Stimulated activated CD4-positive, alpha-beta T cell treated with anti-CD3 and anti-CD28 coated beads, Interleukin-2, amount 100 ng/mL, for 4 hours (primary cell): ENCODE measurements around the gene AMMECR1.
"Not testable (repeated sequence)": the region's sequence is repeated elsewhere in the genome, so short reads cannot be mapped to it uniquely, and the experiment has no call there.

ENCODE experiments used
- DNase-seq: peaks from one replicate; pipeline ENCODE4 v3.0.0-alpha.2; 2020; ENCODE audit warnings: low read depth

Gene AMMECR1

GRCh38 chrX:110257889-110258288 is 60.0 kb downstream of the AMMECR1 start:
- DNase-seq: no peak

- no peak for DNase-seq
Observed at GRCh38 chrX:110252711-110253110, 65.2 kb downstream of the AMMECR1 start.

GRCh38 chrX:110251961-110252360 is 65.9 kb downstream of the AMMECR1 start:
- DNase-seq: no peak

- no peak for DNase-seq
Observed at GRCh38 chrX:110251526-110251925, 66.4 kb downstream of the AMMECR1 start.

- DNase-seq: no peak
Observed at GRCh38 chrX:110250847-110251246, 67.0 kb downstream of the AMMECR1 start.

GRCh38 chrX:110248578-110248977 is 69.3 kb downstream of the AMMECR1 start:
- no peak for DNase-seq

GRCh38 chrX:110245011-110245410 is 72.9 kb downstream of the AMMECR1 start:
- no peak for DNase-seq

- DNase-seq: no peak
Observed at GRCh38 chrX:110242371-110242770, 75.5 kb downstream of the AMMECR1 start.

- no peak for DNase-seq
Observed at GRCh38 chrX:110241816-110242215, 76.1 kb downstream of the AMMECR1 start.

- not testable (repeated sequence) for DNase-seq
Observed at GRCh38 chrX:110238259-110238658, 79.6 kb downstream of the AMMECR1 start.

- not testable (repeated sequence) for DNase-seq
Observed at GRCh38 chrX:110231485-110231884, 86.4 kb downstream of the AMMECR1 start.

- peak; percentile 69 for DNase-seq
Observed at GRCh38 chrX:110229497-110230111, 88.3 kb downstream of the AMMECR1 start.

GRCh38 chrX:110228453-110228852 is 89.4 kb downstream of the AMMECR1 start:
- DNase-seq: no peak

GRCh38 chrX:110226931-110227330 is 91.0 kb downstream of the AMMECR1 start:
- DNase-seq: no peak

GRCh38 chrX:110224926-110225617 is 92.8 kb downstream of the AMMECR1 start:
- no peak for DNase-seq

- DNase-seq: no peak
Observed at GRCh38 chrX:110222497-110223257, 95.2 kb downstream of the AMMECR1 start.

- DNase-seq: no peak
Observed at GRCh38 chrX:110219920-110220319, 98.0 kb downstream of the AMMECR1 start.

GRCh38 chrX:110218591-110218990 is 99.3 kb downstream of the AMMECR1 start:
- DNase-seq: no peak

- DNase-seq: no peak
Observed at GRCh38 chrX:110216027-110216426, 101.9 kb downstream of the AMMECR1 start.

- DNase-seq: no peak
Observed at GRCh38 chrX:110215411-110215810, 102.5 kb downstream of the AMMECR1 start.

- no peak for DNase-seq
Observed at GRCh38 chrX:110214684-110215083, 103.2 kb downstream of the AMMECR1 start.

- no peak for DNase-seq
Observed at GRCh38 chrX:110213183-110213582, 104.7 kb downstream of the AMMECR1 start.

- DNase-seq: no peak
Observed at GRCh38 chrX:110212299-110212698, 105.6 kb downstream of the AMMECR1 start.
